Left ventricle myocardium inferior (tissue), 1 donor: ENCODE results near the gene SFMBT1. TPM values are rescaled to one million over a fixed set of nuclear protein-coding genes. Genes with fewer than 3 reads are reported as not detected.
A peak's percentile ranks its signal among the peaks of the same experiment; 100 is the strongest.

Experiments used
- DNase-seq: peaks from one replicate; pipeline ENCODE4 v3.0.0-alpha.2; 2020
- H3K27ac ChIP-seq: fragments of 200-600 bp; replicated peaks from 2 replicates; pipeline ENCODE4 v1.8.0; 2021
- H3K27me3 ChIP-seq: fragments of 200-600 bp; 2 replicates; pipeline ENCODE4 v1.8.0; 2021; ENCODE audit warnings: low read depth
- H3K36me3 ChIP-seq: fragments of 200-600 bp; 2 replicates; pipeline ENCODE4 v1.8.0; 2021
- H3K4me1 ChIP-seq: fragments of 200-600 bp; 2 replicates; pipeline ENCODE4 v1.8.0; 2021
- H3K4me3 ChIP-seq: fragments of 200-600 bp; 2 replicates; pipeline ENCODE4 v1.8.0; 2021; ENCODE audit warnings: mild to moderate bottlenecking, moderate library complexity
- H3K9me3 ChIP-seq: fragments of 200-600 bp; replicated peaks from 2 replicates; pipeline ENCODE4 v1.8.0; 2021
- CTCF ChIP-seq: fragments of 200-600 bp; IDR thresholded peaks from 2 replicates; pipeline ENCODE4 v1.8.0; 2021; ENCODE audit warnings: antibody characterized with exemption, mild to moderate bottlenecking, borderline replicate concordance
- intact Hi-C: fragments of 100-400 bp; cut with micrococcal nuclease; formaldehyde crosslinking; loops from one replicate; pipeline ENCODE4 v1.11.0; 2022
- total RNA-seq: library from RNA; stranded (reverse); fragmentation: NEBNext Ultra II Directional; extraction: Animal tissue kit (Norgen Biotek cat#: 25700); gene quantifications from one replicate; pipeline ENCODE4 v1.2.1, GENCODE V29; 2021
- donor health status: DM: no; HTN: yes; CAD: no; lungs with severe emphysema.

The SFMBT1 gene
- total RNA-seq, 1 donor from 2014 or later, result 15.9 TPM

- DNase-seq, result no peak
- TF ChIP-seq CTCF, result no peak
- intact Hi-C loops, result no loop called here
Measured at GRCh38 chr3:53085476-53085875, 39.6 kb upstream of the SFMBT1 start.

DNA sequence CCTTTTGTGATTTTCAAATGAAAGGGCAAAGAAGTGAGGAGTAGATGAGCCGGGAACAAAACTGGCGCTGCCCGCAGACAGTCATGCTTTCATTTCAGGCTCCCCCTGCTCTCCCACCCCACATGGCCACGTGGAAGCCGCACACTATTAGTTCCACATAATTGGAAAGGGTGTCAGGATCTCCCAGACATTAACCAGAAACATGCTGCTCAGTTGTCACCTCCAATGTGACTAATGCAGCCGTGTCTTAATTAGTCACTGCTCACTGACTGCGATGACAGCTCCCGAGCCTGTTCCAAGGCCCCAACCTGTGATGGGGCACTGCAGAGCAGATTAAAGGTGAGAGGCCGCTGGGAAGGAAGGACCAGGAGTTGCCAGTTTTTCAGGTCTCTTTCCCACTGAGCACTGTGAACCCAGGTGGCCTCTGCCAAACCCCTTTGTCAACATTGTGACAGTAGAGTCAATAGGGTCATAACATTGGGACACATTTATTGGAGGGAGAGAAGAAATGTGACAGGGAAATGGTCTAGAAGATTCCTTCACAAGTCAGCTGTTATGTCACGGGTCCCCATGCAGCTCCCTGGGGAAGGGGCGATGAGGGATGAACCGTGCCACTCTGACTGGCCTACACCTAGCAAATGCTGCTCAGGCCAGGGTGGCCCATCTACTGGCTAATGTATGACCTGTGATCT is 38.6 kb upstream of the SFMBT1 start:
- H3K36me3 ChIP-seq, result peaks cover 5% of the 10 kb centered on the region
- no peaks in the 10 kb centered on the region for H3K9me3 ChIP-seq
- H3K4me1 ChIP-seq, result peaks cover 42% of the 10 kb centered on the region
- intact Hi-C loops, result no loop called here
- peak; percentile 59 for DNase-seq
- H3K4me3 ChIP-seq, result peak overlapping the region; percentile 29
- no peak for TF ChIP-seq CTCF
- H3K27me3 ChIP-seq, result no peaks in the 10 kb centered on the region
- peak overlapping the region; percentile 91 for H3K27ac ChIP-seq

More at GRCh38 chr3:53085476-53085875, 39.6 kb upstream of the SFMBT1 start:
- peaks cover 52% of the 10 kb centered on the region for H3K4me1 ChIP-seq
- no peaks in the 10 kb centered on the region for H3K9me3 ChIP-seq
- peaks cover 6% of the 10 kb centered on the region for H3K36me3 ChIP-seq
- H3K27ac ChIP-seq, result peak overlapping the region; percentile 91
- no peaks in the 10 kb centered on the region for H3K27me3 ChIP-seq
- H3K4me3 ChIP-seq, result no peak overlapping the region

DNA sequence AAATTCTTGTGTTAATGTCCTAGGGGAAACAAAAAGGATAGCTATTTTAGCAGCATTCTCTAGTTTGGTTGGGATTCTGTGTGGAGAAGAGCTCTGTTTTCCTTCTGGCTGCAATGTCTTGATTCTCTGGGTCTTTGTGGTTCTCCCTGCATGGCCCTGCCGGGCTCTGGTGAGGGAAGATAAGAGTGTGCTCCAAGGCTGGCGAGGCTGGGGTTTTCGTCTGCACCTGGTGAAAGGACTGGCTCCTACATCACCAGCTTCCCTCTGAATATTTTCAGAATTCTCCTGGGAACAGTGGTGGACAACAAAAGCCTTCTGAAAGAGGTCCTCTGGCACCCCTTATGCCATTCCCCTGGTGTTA is 38.1 kb upstream of the SFMBT1 start:
- DNase-seq, result no peak
- intact Hi-C loops, result no loop called here
- H3K27ac ChIP-seq, result peak overlapping the region; percentile 91
- no peaks in the 10 kb centered on the region for H3K27me3 ChIP-seq
- peaks cover 5% of the 10 kb centered on the region for H3K36me3 ChIP-seq
- peaks cover 36% of the 10 kb centered on the region for H3K4me1 ChIP-seq
- no peaks in the 10 kb centered on the region for H3K9me3 ChIP-seq
- TF ChIP-seq CTCF, result no peak
- peak overlapping the region; percentile 29 for H3K4me3 ChIP-seq

DNA sequence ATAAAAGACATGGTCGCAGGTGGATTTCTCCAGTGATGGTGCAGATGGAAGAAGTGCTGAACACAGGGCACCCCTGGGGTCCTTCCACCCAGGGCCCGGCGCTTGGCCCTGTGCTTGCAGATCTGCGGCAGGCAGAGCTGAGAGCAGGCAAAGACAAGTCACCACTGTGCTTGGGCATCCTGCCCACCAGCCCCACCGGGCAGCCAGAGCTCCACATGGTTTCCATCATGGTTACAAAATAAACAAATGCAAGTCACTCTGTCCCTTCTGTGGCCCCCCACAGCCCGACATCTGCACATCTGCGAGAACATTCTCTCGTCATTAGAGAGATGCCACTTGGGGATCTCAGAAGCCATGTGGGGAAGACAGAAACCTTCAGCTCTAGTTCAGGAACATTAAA is 37.6 kb upstream of the SFMBT1 start:
- H3K9me3 ChIP-seq, result no peaks in the 10 kb centered on the region
- no peaks in the 10 kb centered on the region for H3K27me3 ChIP-seq
- peaks cover 33% of the 10 kb centered on the region for H3K4me1 ChIP-seq
- peak overlapping the region; percentile 91 for H3K27ac ChIP-seq
- peak; percentile 73 for DNase-seq
- TF ChIP-seq CTCF, result no peak
- intact Hi-C loops, result no loop called here
- H3K4me3 ChIP-seq, result peak overlapping the region; percentile 29
- peaks cover 5% of the 10 kb centered on the region for H3K36me3 ChIP-seq

- H3K4me3 ChIP-seq, result no peak overlapping the region
- H3K9me3 ChIP-seq, result no peaks in the 10 kb centered on the region
- no peaks in the 10 kb centered on the region for H3K27me3 ChIP-seq
- no peak for DNase-seq
- TF ChIP-seq CTCF, result no peak
- intact Hi-C loops, result no loop called here
- peak overlapping the region; percentile 91 for H3K27ac ChIP-seq
- peaks cover 30% of the 10 kb centered on the region for H3K4me1 ChIP-seq
- peaks cover 5% of the 10 kb centered on the region for H3K36me3 ChIP-seq
Measured at GRCh38 chr3:53082736-53083135, 36.9 kb upstream of the SFMBT1 start.
